GF-D8 (cell line): ENCODE results near the gene DISC1.
"Not testable (repeated sequence)": the region's sequence is repeated elsewhere in the genome, so short reads cannot be mapped to it uniquely, and the experiment has no call there.

Experiments used
- DNase-seq: peaks from one replicate; lab custom pipeline; 2025; lab: John Stamatoyannopoulos, UW

The DISC1 gene

DNA sequence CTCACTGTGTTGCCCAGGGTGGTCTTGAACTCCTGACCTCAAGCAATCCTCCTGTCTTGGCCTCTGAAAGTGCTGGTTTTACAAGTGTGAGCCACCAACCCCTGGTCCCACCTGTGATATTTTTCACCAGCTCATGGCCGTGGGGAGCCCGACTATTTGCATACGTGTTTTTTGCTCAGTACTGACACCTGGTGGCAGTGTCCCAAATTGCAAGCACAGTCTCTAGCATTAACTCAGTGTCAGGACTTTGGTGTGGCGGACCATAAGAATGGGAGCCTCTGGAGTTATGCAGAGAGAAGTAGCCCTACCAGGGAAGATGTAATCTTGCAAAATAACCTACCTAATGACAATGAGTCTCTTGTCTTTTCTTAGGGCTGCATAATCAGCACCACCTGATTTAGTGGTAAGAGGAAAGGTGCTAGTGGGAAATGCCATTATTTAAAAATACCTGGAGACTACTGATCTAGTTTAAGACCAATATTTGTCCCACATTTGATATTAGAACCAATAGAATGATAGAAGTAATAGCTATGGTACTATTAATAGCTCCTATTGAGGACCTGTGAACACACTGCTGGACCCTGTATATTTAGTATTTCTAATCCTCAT lies 305.4 kb downstream of the DISC1 start:
- no peak for DNase-seq

DNA sequence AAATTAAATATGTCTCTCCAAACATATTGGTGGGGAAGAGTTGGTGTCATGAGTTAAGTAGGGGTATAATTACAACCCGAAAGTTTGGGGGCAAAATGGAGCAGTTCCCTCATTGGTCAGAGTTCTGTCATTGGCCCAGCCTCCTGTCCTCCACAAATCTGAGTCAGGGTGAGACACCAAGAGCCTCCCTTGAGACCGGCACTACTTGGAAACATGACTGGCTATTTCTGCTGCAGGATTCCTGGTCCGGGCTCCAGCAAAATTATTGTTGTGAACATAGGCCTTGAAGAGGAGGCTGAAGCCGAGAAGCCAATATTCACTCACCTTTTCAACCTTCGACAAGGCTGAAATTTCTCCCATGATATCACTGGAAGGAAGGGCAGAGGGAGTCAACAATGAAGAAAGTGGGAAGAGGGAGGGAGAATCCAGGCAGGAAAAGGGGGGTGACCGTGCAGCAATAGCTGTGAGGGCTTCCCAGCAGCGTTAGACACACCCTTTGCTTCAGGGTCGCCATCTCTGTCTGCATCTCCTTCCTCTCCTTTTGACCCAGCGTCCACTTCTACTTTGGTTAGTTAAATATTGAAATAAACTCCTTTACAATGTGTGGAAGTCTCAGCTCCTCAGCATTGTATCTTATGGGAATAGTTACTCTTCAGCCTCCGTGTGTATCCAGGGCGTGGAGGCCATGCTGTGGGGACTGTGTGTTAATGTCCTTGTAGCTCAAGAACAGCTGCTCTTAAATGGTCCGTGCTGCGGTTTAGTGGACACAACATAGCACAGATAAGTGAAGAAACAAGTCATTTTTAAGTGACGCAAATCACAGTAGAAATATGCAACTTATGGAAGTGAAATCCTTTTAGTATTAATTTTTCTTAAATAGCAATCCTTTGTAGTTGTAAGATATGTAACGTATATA lies 307.4 kb downstream of the DISC1 start:
- no peak for DNase-seq

DNA sequence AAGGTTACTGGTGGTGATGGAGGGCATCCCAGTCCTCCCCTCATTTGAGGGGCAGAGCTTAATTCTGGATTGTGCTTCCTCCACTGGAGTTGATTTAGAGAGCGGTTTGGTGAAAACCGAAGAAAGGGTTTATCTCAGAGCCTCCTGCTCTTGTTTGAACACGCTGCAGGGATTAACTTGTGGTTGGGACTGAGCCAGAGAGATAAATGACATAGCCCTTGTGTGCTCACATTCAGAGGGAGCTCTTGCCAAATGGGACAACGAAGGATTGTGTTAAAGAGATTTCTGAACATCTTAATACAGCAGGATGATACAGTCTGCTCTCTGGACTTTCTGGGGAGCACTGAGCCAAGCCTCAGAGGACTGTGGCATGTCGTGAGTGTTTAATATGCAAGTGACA lies 308.2 kb downstream of the DISC1 start:
- DNase-seq = no peak

DNA sequence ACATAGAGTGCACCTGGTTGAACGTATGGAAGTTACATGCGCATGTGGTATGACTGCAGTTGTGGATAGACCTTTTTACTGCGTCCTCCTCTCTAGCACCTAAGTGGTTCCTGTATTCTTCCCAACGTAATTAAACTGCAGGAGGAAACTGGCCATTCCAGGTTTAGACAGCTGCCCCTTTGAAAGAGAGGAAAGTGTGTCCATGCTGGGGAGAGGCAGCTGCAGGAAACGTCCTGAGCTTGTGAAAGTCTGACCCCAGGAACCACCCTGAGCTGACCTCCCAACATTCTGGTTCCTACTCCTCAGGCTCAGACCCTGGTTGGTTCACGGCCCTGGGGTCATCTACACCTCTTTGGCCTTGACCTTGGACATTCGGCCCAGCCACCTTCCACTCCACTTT lies 309.3 kb downstream of the DISC1 start:
- DNase-seq = no peak

DNA sequence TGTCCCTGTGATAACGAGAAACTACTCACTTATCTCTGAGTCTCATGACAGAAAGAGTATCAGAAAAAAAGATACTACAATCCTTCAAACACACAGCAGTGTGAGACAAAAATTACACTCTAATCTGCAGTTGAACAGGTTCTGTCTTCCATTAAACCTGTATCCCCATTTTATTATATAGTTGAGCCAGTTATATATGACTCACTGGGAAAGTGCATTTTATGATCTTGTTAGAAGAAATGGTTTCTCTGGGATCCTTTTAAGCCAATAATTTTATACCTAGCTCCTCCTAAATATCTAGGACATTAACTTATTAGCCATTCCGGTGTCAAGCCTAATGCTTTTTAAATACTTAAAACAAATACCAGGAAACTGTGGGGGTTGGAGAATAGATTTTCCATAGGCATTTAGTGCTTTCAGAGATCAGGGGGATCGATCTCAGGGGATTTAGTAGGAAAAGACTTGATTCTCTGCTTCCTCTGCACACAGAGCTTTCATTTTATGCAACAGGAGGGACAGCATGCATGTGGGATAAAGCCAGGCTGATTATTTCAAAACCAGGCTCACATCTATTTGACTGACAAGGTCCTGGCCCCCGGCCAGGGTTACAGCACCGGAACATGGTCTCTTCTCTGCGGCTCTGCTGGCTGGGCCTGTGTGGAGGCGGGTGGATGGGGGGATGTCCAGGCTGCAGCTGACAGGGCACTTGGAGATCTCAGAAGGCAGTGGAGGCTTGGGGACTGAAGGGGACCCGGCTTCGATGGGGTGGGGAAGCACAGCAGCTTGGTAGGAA lies 310.6 kb downstream of the DISC1 start:
- DNase-seq = no peak

DNA sequence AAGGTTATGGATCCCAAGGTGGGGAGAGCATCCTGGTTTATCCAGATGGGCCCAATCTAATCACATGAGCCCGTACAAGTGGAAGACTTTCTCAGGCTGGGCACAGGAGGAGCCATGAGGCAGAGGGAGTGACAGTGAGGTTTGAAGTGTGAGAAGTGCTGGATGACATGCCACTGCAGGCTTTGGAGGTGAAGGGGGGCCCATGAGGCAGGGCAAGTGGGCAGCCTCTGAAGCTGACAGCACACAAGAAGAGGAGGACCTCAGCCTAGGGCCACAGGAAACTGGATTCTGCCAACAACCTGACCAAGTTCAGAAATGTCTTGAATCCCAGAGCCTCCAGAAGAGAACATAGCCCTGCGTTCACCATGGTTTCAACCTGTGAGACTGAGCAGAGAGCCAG lies 311.6 kb downstream of the DISC1 start:
- DNase-seq = no peak

DNA sequence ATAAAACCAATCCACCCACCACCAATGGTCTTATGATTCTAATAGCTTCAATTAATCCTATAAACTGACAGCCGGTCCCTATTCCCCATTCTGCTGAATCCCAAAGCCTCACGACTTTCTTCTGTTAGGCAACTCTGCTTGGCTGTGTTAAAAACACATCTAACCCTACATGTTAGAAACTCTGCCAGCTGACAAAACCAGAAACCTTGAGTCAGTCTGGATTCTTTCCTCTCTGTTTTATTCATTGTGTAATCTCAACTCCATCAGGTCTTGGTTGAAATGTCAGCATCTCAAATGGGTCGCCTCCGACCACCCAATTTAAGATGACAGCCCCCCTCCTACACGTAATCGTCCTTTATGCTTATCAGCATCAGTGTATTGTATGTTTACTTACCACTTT lies 312.1 kb downstream of the DISC1 start:
- no peak for DNase-seq

DNA sequence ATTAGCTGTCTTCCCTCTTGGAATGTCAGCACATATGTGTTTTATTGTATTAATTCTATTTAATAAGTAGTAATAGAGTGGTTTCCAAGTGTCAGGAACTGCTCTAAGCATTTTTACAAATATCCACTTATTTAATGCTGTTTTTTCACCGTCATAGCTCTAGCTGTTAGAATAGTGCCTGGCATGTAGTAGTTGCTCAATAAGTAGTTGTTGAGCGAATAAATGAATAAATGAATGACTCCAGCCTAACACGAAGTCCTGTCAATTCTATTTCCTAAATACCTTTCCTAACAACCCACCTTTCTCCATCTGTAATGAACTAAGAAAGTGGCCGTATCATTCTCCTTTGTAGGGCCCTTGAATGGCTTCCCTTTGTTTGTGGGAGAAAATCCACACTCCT lies 312.5 kb downstream of the DISC1 start:
- no peak for DNase-seq

DNA sequence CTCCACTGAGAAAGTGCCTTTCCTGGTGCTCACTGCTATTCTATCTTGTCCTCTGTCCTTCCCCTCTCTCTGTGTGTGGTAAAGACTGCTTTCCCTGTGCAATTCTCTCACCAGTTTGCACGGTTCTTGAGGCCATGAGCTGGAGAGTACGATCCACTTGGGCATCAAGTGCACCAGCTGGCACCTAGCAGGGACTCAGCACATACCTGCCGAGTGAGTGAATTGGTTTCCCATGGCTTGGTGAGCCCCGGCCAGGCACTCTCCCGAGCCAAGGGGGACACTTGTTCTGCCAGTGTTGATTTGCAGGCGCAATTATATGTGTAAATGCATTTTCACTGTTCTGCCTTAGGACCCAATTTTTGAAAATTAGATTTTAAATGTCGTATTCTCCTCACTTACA lies 313.5 kb downstream of the DISC1 start:
- no peak for DNase-seq

DNA sequence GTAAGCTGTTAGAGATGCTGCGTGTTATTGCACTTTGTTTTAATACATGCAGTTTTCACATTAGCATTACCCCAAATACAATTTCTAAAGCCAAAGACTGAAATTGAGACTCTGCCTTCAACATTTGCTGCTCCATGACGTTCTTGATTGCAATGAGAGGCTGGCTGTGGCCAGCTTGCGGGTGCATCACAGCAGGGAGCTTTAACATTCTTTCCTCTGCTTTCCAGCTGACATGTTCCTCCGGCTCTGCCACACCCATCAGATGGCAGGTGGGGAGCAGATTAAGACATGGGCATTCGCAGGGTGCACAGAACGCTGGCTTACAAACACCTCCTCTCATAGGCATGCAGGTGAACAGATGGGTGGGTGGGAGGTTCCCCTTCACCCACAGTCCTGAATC lies 314.1 kb downstream of the DISC1 start:
- no peak for DNase-seq

DNA sequence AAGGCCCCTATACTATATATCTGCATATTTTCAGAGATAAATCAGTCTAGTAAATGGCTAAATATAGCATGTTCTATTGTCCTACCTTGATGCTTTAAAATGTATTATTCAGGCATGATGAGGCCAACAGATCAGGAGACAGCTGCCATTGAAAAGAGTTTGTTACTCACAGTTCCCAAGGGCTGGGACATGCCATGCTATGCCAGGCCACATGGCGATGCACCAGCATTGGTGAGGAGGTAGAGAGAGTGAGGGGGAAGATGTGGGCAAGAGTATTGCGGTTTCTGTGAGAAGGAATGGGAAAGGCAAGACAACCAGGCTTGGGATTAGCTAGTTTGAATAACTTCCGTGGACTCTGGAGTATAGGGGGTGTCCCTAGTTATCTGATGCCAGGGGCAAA lies 316.5 kb downstream of the DISC1 start:
- no peak for DNase-seq

DNA sequence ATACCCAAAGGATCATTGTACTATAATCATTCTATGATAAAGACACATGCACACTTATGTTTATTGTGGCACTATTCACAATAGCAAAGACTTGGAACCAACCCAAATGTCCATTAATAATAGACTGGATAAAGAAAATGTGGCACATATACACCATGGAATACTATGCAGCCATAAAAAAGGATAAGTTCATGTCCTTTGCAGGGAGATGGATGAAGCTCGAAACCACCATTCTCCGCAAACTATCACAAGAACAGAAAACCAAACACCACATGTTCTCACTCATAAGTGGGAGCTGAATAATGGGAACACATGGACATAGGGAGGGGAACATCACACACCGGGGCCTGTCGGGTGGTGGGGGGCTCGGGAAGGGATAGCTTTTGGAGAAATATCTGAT lies 321.5 kb downstream of the DISC1 start:
- not testable (repeated sequence) for DNase-seq

DNA sequence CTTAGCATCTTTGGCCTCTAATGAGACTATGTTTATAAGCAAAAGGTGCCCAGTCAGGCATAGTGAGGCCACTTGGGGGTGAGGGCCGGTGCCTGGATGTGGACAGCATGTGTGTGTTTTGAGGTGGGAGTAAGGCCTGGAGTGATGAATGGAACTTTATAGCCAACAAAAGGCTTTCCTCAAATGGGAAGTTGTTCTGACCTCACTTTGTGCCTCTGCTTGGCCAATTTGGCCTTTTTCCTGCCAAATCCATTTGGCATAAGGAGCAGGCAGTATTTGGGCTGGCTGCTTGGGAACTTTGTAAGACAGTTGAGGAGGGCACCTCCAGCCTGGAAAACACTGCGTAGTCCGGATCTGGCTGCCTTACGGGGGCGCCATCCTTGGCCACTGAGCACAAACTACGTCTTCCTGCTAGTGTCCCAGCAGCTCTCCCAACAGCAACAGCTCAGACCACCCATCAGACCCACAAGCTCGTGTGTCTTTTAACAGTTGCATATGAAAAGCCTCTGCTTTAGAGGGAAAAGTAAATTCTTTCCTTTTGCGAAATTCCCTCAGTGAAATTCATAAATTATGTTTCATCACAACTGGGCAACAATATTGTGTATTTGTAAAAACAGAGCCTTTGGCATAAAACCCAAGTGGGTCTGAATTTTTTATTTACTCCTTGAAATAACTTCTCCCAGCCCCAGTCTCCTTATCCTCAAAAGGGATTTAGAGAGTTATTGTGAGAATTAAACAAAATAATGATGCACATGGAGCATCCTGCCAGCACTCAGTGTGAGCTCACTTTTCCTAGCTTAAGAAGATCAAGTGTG lies 322.9 kb downstream of the DISC1 start:
- no peak for DNase-seq

DNA sequence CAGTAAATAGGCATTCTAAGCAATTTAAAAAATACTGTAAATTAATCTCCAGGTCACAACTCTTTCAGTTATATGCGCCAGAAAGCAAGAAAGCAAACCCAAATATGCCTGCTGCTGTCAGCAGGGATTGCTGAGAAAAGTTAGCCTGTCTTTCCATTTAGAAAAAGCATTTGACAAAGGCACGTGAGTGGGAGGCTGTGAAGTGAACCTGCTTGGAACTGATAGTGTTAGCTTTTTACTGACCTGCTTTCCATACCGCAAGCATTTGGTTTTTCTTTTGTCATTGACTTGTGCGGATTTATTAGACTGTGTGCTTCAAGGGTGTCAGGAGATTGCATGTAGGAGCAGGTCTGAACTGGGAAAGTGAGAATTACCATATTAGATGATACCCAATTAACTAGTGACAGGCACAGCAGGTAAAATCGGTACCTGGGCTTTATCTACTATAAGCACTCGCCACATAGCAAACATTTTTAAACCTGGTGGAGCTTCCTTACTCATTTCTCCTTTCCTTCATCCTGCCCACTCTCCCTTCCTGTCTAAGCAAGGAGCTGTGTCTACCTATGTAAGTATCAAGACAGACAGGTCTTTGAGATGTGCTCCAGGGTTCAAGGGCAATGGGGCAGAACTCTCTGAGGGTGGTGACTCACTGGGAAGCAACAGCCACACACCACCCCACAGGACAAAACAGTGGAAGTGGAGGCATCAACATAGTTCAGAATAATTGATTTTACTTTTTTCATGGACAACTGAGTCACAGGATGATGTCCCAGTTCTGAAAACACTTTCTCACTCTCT lies 323.9 kb downstream of the DISC1 start:
- no peak for DNase-seq

DNA sequence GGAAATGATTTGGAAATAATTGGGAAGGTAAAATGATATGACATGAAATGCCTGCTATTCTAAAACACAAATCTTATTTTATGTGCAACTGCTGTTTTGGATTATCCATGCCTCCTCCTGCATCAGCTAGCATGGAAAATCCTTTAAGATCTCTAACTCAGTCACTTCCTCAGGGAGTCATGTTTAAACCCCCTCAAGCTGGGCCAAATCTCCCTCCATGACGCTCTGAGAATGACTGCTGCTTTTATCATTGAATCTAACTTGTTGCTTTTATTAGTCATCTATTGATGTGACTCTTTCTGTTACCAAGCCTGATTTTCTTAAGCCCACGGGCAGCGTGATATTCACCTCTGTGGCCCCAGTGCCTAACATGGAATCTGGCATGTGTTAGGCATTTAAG lies 324.8 kb downstream of the DISC1 start:
- DNase-seq = no peak

DNA sequence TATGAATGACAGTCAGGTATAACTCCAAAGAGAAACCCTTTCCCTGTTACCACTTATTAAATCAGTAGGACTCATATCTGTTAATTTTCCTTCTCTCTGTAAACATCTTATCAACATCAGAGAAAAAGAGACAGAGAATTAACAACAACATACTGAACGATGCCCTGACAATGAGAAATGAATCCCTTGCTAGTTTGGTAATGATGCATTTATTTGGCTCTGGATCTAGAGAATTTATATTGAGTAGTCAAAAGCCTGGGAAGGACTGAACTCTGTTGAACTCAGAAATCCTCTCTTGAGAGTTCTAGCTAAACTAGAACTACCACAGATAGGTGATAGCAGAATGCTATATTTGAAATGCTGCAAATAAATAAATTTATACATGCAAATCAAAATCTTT lies 325.6 kb downstream of the DISC1 start:
- no peak for DNase-seq

DNA sequence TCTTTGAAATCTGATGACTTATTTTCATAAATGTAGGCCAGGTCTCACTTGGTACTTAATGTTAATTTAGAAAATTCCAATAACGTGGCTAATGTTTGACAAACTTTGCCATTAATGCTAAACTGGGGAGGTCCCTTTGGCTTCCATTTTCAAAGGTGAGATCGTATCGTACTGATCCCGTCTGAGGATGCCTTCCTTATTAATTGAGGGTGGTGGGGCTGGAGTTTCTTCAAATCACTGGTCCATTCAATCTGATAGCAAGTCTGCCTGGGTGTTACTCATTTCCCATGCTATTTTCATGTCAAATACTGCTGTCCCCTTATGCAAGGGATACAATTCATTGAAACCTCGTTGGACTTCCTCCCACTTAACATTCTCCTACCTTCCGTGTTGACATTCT lies 327.1 kb downstream of the DISC1 start:
- DNase-seq = no peak

DNA sequence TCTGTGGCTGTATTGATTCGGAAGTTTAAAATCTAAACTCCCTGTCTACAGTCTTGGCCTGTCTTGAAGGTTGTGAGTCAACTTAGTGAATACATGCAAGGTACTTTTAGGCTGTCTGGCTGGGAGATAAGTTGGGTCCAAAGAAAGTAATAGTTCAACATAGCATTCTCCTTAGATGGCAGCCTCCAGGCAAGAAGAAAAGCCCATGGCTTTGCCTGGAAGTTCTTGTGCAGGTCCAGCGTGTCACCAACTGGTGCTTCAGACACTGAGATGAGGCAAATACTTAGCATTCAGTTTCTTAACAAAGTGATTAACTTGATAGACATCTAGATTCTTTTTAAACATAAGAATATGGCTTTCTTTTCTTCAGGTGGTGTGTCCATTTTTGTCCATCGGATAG lies 328.2 kb downstream of the DISC1 start:
- DNase-seq = no peak

DNA sequence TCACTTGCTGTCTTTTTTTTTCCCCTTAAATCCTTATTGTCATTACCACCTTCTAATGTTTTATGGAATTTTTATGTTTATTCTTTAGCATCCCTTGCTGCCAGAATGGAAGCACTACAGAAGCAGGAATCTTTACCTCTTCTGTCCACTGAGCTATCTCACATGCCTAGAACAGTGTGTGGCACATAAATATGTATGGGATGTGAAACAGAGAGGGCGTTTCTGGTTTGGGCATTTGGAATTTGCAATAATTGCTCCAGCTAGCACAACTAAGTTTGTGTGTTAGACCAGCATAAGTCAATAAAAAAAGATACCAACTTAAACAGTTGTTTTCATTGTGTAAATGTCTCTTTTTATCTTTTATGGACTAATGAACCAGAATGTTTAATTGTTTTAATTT lies 330.8 kb downstream of the DISC1 start:
- no peak for DNase-seq

DNA sequence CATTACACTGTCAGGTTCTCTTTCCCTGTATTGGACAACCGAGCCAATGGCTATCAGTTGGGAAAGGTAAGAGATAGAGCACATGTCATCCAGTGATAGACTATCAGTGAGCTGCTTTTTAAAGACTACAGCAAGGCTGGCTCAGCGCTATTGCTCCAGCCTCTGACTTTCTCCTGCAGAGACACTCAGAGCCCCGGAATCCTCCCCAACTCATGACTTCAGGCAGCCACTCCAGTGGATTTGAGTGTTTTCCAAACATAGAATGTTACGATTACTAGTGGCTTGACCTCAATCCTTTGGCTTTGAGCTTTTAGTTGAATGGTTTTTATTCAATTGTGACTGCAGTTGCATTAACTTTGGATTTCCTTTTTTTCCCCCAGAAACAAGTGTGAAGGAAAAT lies 331.9 kb downstream of the DISC1 start:
- no peak for DNase-seq

DNA sequence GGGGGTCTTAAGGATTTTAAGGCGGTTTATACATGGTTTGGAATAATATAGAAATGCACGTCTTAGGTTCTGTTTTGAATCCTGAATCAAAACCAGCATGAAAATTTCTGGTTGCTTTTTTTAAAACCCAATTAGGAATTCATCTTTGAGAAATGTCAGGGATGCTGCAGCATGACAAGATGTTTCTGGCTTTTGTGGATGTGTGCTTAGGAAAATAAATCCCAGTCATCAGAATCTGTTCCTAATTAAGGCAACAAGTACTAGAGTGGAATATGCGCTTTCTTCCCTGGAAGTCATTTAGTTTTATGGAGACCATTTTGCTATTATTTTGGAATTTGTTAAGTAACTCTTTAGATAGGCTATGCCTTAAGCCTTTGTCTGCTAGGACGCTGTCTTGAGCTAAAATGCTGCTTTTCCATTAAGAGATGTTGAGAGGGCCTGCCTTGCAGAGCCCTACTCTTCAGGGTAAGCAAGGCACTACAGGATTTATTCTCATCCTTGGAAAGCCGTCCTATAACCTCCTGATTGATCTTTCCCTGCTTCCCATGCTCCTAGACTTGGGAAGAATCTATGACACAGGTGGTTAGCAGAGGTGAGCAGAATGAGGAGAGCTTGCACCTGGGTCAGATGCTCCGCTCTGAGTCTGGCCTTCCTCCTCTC lies 332.8 kb downstream of the DISC1 start:
- no peak for DNase-seq
